IMR-90 (cell line): ENCODE measurements around the gene ROR2. TPM values are rescaled to one million over a fixed set of nuclear protein-coding genes. Genes with fewer than 3 reads are reported as not detected.
A peak's percentile ranks its signal among the peaks of the same experiment; 100 is the strongest.

Experiments used
- ATAC-seq: fragments of 200-7000 bp; cut with Tn5 transposase; 2 replicates; pipeline ENCODE4 v1.9.1; 2020; ENCODE audit warnings: low read depth, mild to moderate bottlenecking, moderate library complexity
- BruUV-seq: library from RNA; stranded (reverse); fragments of 400-500 nt; replicated peaks from 2 replicates; lab custom pipeline; 2021; lab: Mats Ljungman, UMichigan
- CTCF ChIA-PET: fragments of 300-600 bp; formaldehyde crosslinking; extraction: SDS; loops from one replicate; lab custom pipeline; 2021; ENCODE audit warnings: antibody characterized with exemption; lab: Yijun Ruan, JAX
- POLR2A ChIA-PET: fragments of 300-600 bp; sonication (Branson Sonifier 250); formaldehyde crosslinking; loops from one replicate; lab custom pipeline; 2022; ENCODE audit warnings: antibody characterized with exemption; ENCODE audit not compliant: unreplicated experiment; lab: Charles Lee
- DNase-seq: peaks from one replicate; pipeline ENCODE4 v3.0.0; 2013
- H2AFZ ChIP-seq: replicated peaks from 2 replicates; pipeline ENCODE3; 2013; ENCODE audit warnings: low read length, mild to moderate bottlenecking; ENCODE audit not compliant: poor library complexity
- H2AK5ac ChIP-seq: 2 replicates; pipeline ENCODE4 v1.6.1; 2013; ENCODE audit warnings: low read depth, low read length, inconsistent platforms
- H2AK9ac ChIP-seq: replicated peaks from 2 replicates; pipeline ENCODE3; 2013; ENCODE audit warnings: mild to moderate bottlenecking, low read depth, low read length, moderate library complexity; ENCODE audit not compliant: poor library complexity
- H2BK120ac ChIP-seq: 2 replicates; pipeline ENCODE4 v1.6.1; 2013; ENCODE audit warnings: low read depth, low read length, inconsistent platforms
- H2BK15ac ChIP-seq: 3 replicates; pipeline ENCODE4 v1.6.1; 2013; ENCODE audit warnings: low read depth, low read length, inconsistent platforms
- H2BK20ac ChIP-seq: 2 replicates; pipeline ENCODE4 v1.6.1; 2013; ENCODE audit warnings: low read depth, mild to moderate bottlenecking, inconsistent platforms, low read length, moderate library complexity
- H2BK5ac ChIP-seq: 2 replicates; pipeline ENCODE4 v1.6.1; 2013; ENCODE audit warnings: mild to moderate bottlenecking, low read depth, low read length, inconsistent platforms; ENCODE audit not compliant: poor library complexity, severe bottlenecking
- H3K14ac ChIP-seq: replicated peaks from 2 replicates; pipeline ENCODE4 v1.6.1; 2013; ENCODE audit warnings: low read depth, low read length, inconsistent platforms
- H3K18ac ChIP-seq: 2 replicates; pipeline ENCODE4 v1.6.1; 2013; ENCODE audit warnings: low read depth, low read length, control low read depth
- H3K23ac ChIP-seq: 2 replicates; pipeline ENCODE4 v1.6.1; 2013; ENCODE audit warnings: low read depth, low read length, inconsistent platforms
- H3K27ac ChIP-seq: 2 replicates; pipeline ENCODE4 v1.5.1; 2013; ENCODE audit warnings: mild to moderate bottlenecking, control low read depth, low read length; ENCODE audit not compliant: insufficient read depth
- H3K27me3 ChIP-seq: 2 replicates; pipeline ENCODE4 v1.6.1; 2013; ENCODE audit warnings: low read length; ENCODE audit not compliant: control insufficient read depth, insufficient read depth
- H3K36me3 ChIP-seq: 2 replicates; pipeline ENCODE4 v1.6.1; 2013; ENCODE audit warnings: low read length, mixed read lengths; ENCODE audit not compliant: control insufficient read depth, insufficient read depth
- H3K4ac ChIP-seq: 2 replicates; pipeline ENCODE4 v1.6.1; 2013; ENCODE audit warnings: low read depth, low read length, inconsistent platforms
- H3K4me1 ChIP-seq: 2 replicates; pipeline ENCODE4 v1.6.1; 2013; ENCODE audit warnings: low read length, mixed read lengths; ENCODE audit not compliant: control insufficient read depth, insufficient read depth
- H3K4me2 ChIP-seq: 2 replicates; pipeline ENCODE4 v1.6.1; 2013; ENCODE audit warnings: low read depth, mild to moderate bottlenecking, control low read depth, low read length, moderate library complexity
- H3K4me3 ChIP-seq: 2 replicates; pipeline ENCODE4 v1.5.1; 2013; ENCODE audit warnings: low read depth, mild to moderate bottlenecking, control low read depth, low read length, moderate library complexity; ENCODE audit not compliant: insufficient read depth
- H3K56ac ChIP-seq: 2 replicates; pipeline ENCODE4 v1.6.1; 2013; ENCODE audit warnings: low read length, inconsistent platforms; ENCODE audit not compliant: insufficient read depth; ENCODE audit errors: extremely low read depth
- H3K79me1 ChIP-seq, 2 experiments: 2 replicates each; pipeline ENCODE4 v1.6.1; 2013; ENCODE audit warnings: low read length in 2 of 2, inconsistent platforms in 1 of 2, low read depth in 1 of 2
- H3K9ac ChIP-seq: 2 replicates; pipeline ENCODE4 v1.6.1; 2013; ENCODE audit warnings: low read depth, low read length, control low read depth
- H3K9me1 ChIP-seq: 2 replicates; pipeline ENCODE4 v1.6.1; 2013; ENCODE audit warnings: low read length, inconsistent platforms; ENCODE audit not compliant: insufficient read depth
- H3K9me3 ChIP-seq: 2 replicates; pipeline ENCODE4 v1.6.1; 2013; ENCODE audit warnings: low read length; ENCODE audit not compliant: control insufficient read depth, insufficient read depth
- H4K20me1 ChIP-seq: 2 replicates; pipeline ENCODE4 v1.6.1; 2013; ENCODE audit warnings: low read length, inconsistent platforms; ENCODE audit not compliant: insufficient read depth
- H4K5ac ChIP-seq: 2 replicates; pipeline ENCODE4 v1.6.1; 2013; ENCODE audit warnings: mild to moderate bottlenecking, low read depth, low read length, control low read depth
- H4K8ac ChIP-seq, 2 experiments: 2 replicates each; pipeline ENCODE4 v1.6.1; 2013; ENCODE audit warnings: low read depth in 2 of 2, low read length in 2 of 2, control low read depth in 1 of 2, inconsistent platforms in 1 of 2
- H4K91ac ChIP-seq: 2 replicates; pipeline ENCODE4 v1.6.1; 2013; ENCODE audit warnings: low read depth, low read length, inconsistent platforms; ENCODE audit not compliant: insufficient read depth
- BHLHE40 ChIP-seq: fragments of 150-350 bp; IDR thresholded peaks from 2 replicates; pipeline ENCODE4 v1.6.1; 2016; ENCODE audit warnings: mild to moderate bottlenecking, low read depth, low read length
- CHD1 ChIP-seq: IDR thresholded peaks from 2 replicates; pipeline ENCODE4 v1.6.1; 2012; ENCODE audit warnings: low read depth, low read length, improper control_type of control experiment
- CTCF ChIP-seq: conservative IDR thresholded peaks from 2 replicates; pipeline ENCODE4 v1.5.1; 2012; ENCODE audit warnings: mild to moderate bottlenecking, low read depth, low read length, improper control_type of control experiment
- FOS ChIP-seq: fragments of 150-350 bp; IDR thresholded peaks from 2 replicates; pipeline ENCODE4 v1.6.1; 2016; ENCODE audit warnings: low read depth, low read length
- MAFK ChIP-seq: IDR thresholded peaks from 2 replicates; pipeline ENCODE4 v1.6.1; 2012; ENCODE audit warnings: low read depth, low read length, improper control_type of control experiment
- MAZ ChIP-seq: IDR thresholded peaks from 2 replicates; pipeline ENCODE4 v1.6.1; 2012; ENCODE audit warnings: low read depth, mild to moderate bottlenecking, low read length, improper control_type of control experiment, moderate library complexity, borderline replicate concordance
- MXI1 ChIP-seq: IDR thresholded peaks from 2 replicates; pipeline ENCODE4 v1.6.1; 2012; ENCODE audit warnings: low read depth, mild to moderate bottlenecking, low read length, moderate library complexity, borderline replicate concordance
- NFE2L2 ChIP-seq: fragments of 150-350 bp; IDR thresholded peaks from 2 replicates; pipeline ENCODE4 v1.6.1; 2016; ENCODE audit warnings: low read depth, mild to moderate bottlenecking, low read length
- POLR2A ChIP-seq: IDR thresholded peaks from 2 replicates; pipeline ENCODE4 v1.6.1; 2012; ENCODE audit warnings: mild to moderate bottlenecking, low read depth, low read length
- RAD21 ChIP-seq: IDR thresholded peaks from 2 replicates; pipeline ENCODE4 v1.6.1; 2012; ENCODE audit warnings: low read length, improper control_type of control experiment
- RCOR1 ChIP-seq: IDR thresholded peaks from 2 replicates; pipeline ENCODE4 v1.6.1; 2012; ENCODE audit warnings: mild to moderate bottlenecking, low read length, improper control_type of control experiment; ENCODE audit not compliant: insufficient replicate concordance
- RFX5 ChIP-seq: IDR thresholded peaks from 2 replicates; pipeline ENCODE4 v1.8.0; 2012; ENCODE audit warnings: low read depth, mild to moderate bottlenecking, low read length, moderate library complexity
- SMC3 ChIP-seq: fragments of 150-350 bp; IDR thresholded peaks from 2 replicates; pipeline ENCODE4 v1.6.1; 2016; ENCODE audit warnings: low read depth, mild to moderate bottlenecking, antibody characterized with exemption, low read length, moderate library complexity
- WGBS, 2 experiments: methylation state at CpG; one replicate each; pipeline versions ENCODE4 v1.1.5 to v1.1.7; 2013; ENCODE audit warnings: missing lambda C conversion rate in 2 of 2; ENCODE audit not compliant: insufficient read length in 1 of 2; ENCODE audit errors: extremely low coverage in 2 of 2; 5-methylcytosine and 5-hydroxymethylcytosine counted together
- dilution Hi-C: fragments of 300-500 bp; cut with HindIII; formaldehyde crosslinking; loops from one replicate; pipeline ENCODE4 v1.14.3; 2018; ENCODE audit warnings: low sequenced_read_pairs; ENCODE audit not compliant: unreplicated experiment
- in situ Hi-C: fragments of 300-500 bp; cut with MboI; formaldehyde crosslinking; loops from 3 replicates; pipeline ENCODE4 v1.14.3; 2019; ENCODE audit warnings: low sequenced_read_pairs, inconsistent platforms, mixed read lengths
- intact Hi-C: fragments of 100-400 bp; cut with micrococcal nuclease; formaldehyde crosslinking; loops from 2 replicates; pipeline ENCODE4 v1.10.0; 2022
- polyA plus RNA-seq, 3 experiments: library from polyadenylated mRNA; depleted of rRNA; stranded (reverse); fragments of >200 nt; gene quantifications; 2 replicates each; pipeline ENCODE4 v1.2.3, GENCODE V29; 2012; ENCODE audit warnings: low replicate concordance in 1 of 3
- total RNA-seq: library from RNA; depleted of rRNA; stranded (reverse); fragments of >200 nt; gene quantifications from 2 replicates; pipeline ENCODE4 v1.2.3, GENCODE V29; 2012
- TF ChIP-seq, protein P1 (sequence below): fragments of 150-350 bp; IDR thresholded peaks from 2 replicates; pipeline ENCODE4 v1.6.1; 2017; ENCODE audit warnings: mild to moderate bottlenecking, antibody characterized with exemption, low read length, low read depth
- TF ChIP-seq, protein P2 (sequence below): fragments of 150-350 bp; IDR thresholded peaks from 2 replicates; pipeline ENCODE4 v1.6.1; 2016; ENCODE audit warnings: low read depth, mild to moderate bottlenecking, low read length, moderate library complexity, borderline replicate concordance

Gene ROR2
- total and polyA plus RNA-seq, 2 of the 4 experiments (the other 2 are of a cell fraction), result 2.3 to 4.8 TPM

DNA sequence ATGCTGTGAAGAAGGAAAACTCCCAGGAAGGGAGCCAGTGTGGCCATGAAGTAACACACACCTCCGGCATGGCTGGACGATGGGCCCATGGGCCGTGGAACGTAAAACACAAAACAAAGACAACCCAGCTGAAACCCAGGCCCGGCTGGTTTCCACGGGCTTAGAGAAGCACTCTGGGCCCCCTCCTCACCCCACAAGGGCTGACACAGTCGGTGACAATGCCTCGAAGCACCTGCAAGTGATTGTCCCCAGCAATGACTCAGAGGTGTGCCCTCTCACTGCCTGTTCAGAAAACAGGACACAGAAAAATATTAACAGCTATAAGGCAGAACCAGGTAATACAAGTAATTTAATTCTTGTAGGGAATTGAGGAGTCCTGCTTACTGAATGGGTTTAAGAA is 135.3 kb downstream of the ROR2 start:
- peak overlapping the region; percentile 5; the same call in 1 of the 2 replicates for H3K18ac ChIP-seq
- H3K27me3 ChIP-seq, result peaks cover 6% of the 10 kb centered on the region; the same call in 1 of the 2 replicates
- CTCF ChIA-PET, result no interaction called here
- peaks cover 11% of the 10 kb centered on the region for H3K9me1 ChIP-seq
- 54% methylated on average over 3 of the region's 8 CpGs; no CpG with 5 or more reads in 1 of the 2 experiments for WGBS, 2 experiments
- no peak overlapping the region; the same call in 1 of the 2 replicates for H4K5ac ChIP-seq
- H3K79me1 ChIP-seq, result peaks cover 0 to 1% of the 10 kb centered on the region in 2 experiments; a peak in 1 of 4 replicates
- TF ChIP-seq POLR2A, result no peak
- no peak for TF ChIP-seq NFE2L2
- TF ChIP-seq MAFK, result no peak
- no peak for TF ChIP-seq BHLHE40
- TF ChIP-seq, protein P1, sequence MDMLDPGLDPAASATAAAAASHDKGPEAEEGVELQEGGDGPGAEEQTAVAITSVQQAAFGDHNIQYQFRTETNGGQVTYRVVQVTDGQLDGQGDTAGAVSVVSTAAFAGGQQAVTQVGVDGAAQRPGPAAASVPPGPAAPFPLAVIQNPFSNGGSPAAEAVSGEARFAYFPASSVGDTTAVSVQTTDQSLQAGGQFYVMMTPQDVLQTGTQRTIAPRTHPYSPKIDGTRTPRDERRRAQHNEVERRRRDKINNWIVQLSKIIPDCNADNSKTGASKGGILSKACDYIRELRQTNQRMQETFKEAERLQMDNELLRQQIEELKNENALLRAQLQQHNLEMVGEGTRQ, result no peak
- no peak for TF ChIP-seq SMC3
- no peak for TF ChIP-seq RAD21
- TF ChIP-seq FOS, result no peak
- TF ChIP-seq, protein P2, sequence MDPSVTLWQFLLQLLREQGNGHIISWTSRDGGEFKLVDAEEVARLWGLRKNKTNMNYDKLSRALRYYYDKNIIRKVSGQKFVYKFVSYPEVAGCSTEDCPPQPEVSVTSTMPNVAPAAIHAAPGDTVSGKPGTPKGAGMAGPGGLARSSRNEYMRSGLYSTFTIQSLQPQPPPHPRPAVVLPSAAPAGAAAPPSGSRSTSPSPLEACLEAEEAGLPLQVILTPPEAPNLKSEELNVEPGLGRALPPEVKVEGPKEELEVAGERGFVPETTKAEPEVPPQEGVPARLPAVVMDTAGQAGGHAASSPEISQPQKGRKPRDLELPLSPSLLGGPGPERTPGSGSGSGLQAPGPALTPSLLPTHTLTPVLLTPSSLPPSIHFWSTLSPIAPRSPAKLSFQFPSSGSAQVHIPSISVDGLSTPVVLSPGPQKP, result no peak
- TF ChIP-seq RCOR1, result no peak
- no peak for TF ChIP-seq MAZ
- TF ChIP-seq RFX5, result no peak
- no peak for TF ChIP-seq MXI1
- no peak for TF ChIP-seq CHD1
- TF ChIP-seq CTCF, result no peak
- H4K91ac ChIP-seq, result peak overlapping the region; percentile 6; the same call in 1 of the 2 replicates
- in situ Hi-C loops, result no loop called here
- DNase-seq, result no peak
- intact Hi-C loops, result loop anchor here (5.0 kb wide), 2 partner anchors 37 to 133 kb away; no protein-coding TSS in a partner anchor
- H2BK20ac ChIP-seq, result no peak overlapping the region
- H3K27ac ChIP-seq, result no peak overlapping the region
- peak overlapping the region; percentile 8; the same call in 1 of the 2 replicates for H2BK120ac ChIP-seq
- no peak overlapping the region for H3K23ac ChIP-seq
- H2AFZ ChIP-seq, result no peak overlapping the region
- H2BK15ac ChIP-seq, result 0 out of 3 replicates have a peak overlapping the region, but pooled peaks have one; percentile 9
- POLR2A ChIA-PET, result no interaction called here
- peaks cover 17% of the 10 kb centered on the region for H4K20me1 ChIP-seq
- H3K14ac ChIP-seq, result no peak overlapping the region
- no peak overlapping the region for H3K4me2 ChIP-seq
- dilution Hi-C loops, result no loop called here
- H3K4ac ChIP-seq, result no peak overlapping the region
- peaks cover 40% of the 10 kb centered on the region for H3K4me1 ChIP-seq
- no peak overlapping the region for H3K9ac ChIP-seq
- H3K36me3 ChIP-seq, result no peaks in the 10 kb centered on the region
- no TSS peak for BruUV-seq
- ATAC-seq, result no peak
- no peaks in the 10 kb centered on the region for H3K9me3 ChIP-seq
- no peak overlapping the region for H3K4me3 ChIP-seq
- H4K8ac ChIP-seq, result no peak overlapping the region
- H3K56ac ChIP-seq, result no peak overlapping the region
- no peak overlapping the region for H2BK5ac ChIP-seq
- H2AK5ac ChIP-seq, result no peak overlapping the region
- H2AK9ac ChIP-seq, result no peak overlapping the region
